Left ventricle myocardium inferior (tissue), 1 donor: ENCODE data around the gene RXRA. TPM values are rescaled to one million over a fixed set of nuclear protein-coding genes. Genes with fewer than 3 reads are reported as not detected.

Source experiments
- DNase-seq: peaks from one replicate; pipeline ENCODE4 v3.0.0-alpha.2; 2020
- H3K27ac ChIP-seq: fragments of 200-600 bp; replicated peaks from 2 replicates; pipeline ENCODE4 v1.8.0; 2021
- H3K27me3 ChIP-seq: fragments of 200-600 bp; 2 replicates; pipeline ENCODE4 v1.8.0; 2021; ENCODE audit warnings: low read depth
- H3K36me3 ChIP-seq: fragments of 200-600 bp; 2 replicates; pipeline ENCODE4 v1.8.0; 2021
- H3K4me1 ChIP-seq: fragments of 200-600 bp; 2 replicates; pipeline ENCODE4 v1.8.0; 2021
- H3K4me3 ChIP-seq: fragments of 200-600 bp; 2 replicates; pipeline ENCODE4 v1.8.0; 2021; ENCODE audit warnings: mild to moderate bottlenecking, moderate library complexity
- H3K9me3 ChIP-seq: fragments of 200-600 bp; replicated peaks from 2 replicates; pipeline ENCODE4 v1.8.0; 2021
- intact Hi-C: fragments of 100-400 bp; cut with micrococcal nuclease; formaldehyde crosslinking; loops from one replicate; pipeline ENCODE4 v1.11.0; 2022
- total RNA-seq: library from RNA; stranded (reverse); fragmentation: NEBNext Ultra II Directional; extraction: Animal tissue kit (Norgen Biotek cat#: 25700); gene quantifications from one replicate; pipeline ENCODE4 v1.2.1, GENCODE V29; 2021
- TF ChIP-seq, protein P1 (sequence below): fragments of 200-600 bp; IDR thresholded peaks from 2 replicates; pipeline ENCODE4 v1.8.0; 2021; ENCODE audit warnings: antibody characterized with exemption, mild to moderate bottlenecking, borderline replicate concordance
- donor health status: DM: no; HTN: yes; CAD: no; lungs with severe emphysema.

Gene RXRA
- total RNA-seq, 1 donor from 2014 or later: 57.1 TPM

DNA sequence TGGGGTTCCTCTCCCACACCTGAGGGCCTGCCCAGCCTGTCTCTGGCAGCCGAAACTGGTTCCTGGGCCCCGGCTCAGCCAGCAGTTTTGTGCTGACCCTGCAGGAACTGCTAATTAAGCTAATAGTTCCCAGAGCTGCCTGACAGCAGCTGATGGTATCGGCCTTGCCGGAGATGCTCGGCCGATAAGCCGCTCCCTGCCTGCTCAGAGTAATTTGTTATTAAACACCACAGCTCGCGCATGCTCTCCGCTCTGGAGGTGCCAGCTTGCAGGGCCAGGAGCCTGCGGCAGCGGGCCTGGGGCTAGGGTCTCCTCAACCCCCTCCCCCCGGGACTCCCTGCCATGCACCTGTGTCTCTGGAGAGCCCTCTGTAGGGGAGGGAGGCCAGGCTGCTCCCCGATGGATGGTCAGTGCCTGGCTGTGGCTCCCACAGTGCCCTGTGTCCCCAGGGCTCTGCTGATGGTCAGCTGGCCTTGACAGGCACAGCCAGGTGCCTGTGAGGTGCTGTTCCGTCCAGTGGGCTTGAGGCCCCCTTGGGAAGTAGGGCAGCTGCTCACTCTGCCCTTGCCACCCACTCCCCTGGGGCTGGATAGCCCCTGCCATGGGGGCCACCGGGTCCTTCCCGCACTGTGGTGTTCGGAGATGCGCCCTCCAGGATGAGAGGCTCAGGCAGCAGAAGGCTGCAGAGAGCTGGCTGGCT lies 41.7 kb downstream of the RXRA start:
- intact Hi-C loops: loop anchor here (10.0 kb wide), 1 partner anchor 47 kb away; no protein-coding TSS in a partner anchor
- H3K27ac ChIP-seq: no peak overlapping the region

DNA sequence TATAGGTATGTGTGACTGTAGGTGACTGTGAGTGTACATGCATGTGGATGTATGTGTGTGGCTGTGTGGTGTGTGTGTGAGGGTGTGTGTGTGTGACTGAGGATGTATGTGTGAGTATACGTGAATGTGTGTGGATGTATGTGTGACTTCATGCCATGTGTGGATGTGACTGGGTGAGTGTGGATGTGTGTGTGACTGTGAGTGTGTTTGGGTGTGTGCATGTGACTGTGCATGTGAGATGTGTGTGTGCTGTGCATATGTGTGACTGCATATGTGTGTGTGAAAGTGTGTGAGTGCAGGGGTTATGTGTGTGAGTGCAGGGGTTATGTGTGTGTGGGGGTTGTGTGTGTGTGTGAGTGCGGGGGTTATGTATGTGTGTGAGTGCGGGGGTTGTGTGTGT lies 42.3 kb downstream of the RXRA start:
- H3K27ac ChIP-seq: no peak overlapping the region
- H3K4me1 ChIP-seq: peaks cover 92% of the 10 kb centered on the region
- intact Hi-C loops: loop anchor here (10.0 kb wide), 1 partner anchor 46 kb away; no protein-coding TSS in a partner anchor

More for the DNA sequence above, 41.7 kb downstream of the RXRA start:
- H3K27me3 ChIP-seq: no peaks in the 10 kb centered on the region
- DNase-seq: no peak
- H3K4me3 ChIP-seq: no peak overlapping the region
- H3K9me3 ChIP-seq: no peaks in the 10 kb centered on the region
- H3K4me1 ChIP-seq: peaks cover 92% of the 10 kb centered on the region
- H3K36me3 ChIP-seq: no peaks in the 10 kb centered on the region
- TF ChIP-seq, protein P1, sequence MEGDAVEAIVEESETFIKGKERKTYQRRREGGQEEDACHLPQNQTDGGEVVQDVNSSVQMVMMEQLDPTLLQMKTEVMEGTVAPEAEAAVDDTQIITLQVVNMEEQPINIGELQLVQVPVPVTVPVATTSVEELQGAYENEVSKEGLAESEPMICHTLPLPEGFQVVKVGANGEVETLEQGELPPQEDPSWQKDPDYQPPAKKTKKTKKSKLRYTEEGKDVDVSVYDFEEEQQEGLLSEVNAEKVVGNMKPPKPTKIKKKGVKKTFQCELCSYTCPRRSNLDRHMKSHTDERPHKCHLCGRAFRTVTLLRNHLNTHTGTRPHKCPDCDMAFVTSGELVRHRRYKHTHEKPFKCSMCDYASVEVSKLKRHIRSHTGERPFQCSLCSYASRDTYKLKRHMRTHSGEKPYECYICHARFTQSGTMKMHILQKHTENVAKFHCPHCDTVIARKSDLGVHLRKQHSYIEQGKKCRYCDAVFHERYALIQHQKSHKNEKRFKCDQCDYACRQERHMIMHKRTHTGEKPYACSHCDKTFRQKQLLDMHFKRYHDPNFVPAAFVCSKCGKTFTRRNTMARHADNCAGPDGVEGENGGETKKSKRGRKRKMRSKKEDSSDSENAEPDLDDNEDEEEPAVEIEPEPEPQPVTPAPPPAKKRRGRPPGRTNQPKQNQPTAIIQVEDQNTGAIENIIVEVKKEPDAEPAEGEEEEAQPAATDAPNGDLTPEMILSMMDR: no peak

DNA sequence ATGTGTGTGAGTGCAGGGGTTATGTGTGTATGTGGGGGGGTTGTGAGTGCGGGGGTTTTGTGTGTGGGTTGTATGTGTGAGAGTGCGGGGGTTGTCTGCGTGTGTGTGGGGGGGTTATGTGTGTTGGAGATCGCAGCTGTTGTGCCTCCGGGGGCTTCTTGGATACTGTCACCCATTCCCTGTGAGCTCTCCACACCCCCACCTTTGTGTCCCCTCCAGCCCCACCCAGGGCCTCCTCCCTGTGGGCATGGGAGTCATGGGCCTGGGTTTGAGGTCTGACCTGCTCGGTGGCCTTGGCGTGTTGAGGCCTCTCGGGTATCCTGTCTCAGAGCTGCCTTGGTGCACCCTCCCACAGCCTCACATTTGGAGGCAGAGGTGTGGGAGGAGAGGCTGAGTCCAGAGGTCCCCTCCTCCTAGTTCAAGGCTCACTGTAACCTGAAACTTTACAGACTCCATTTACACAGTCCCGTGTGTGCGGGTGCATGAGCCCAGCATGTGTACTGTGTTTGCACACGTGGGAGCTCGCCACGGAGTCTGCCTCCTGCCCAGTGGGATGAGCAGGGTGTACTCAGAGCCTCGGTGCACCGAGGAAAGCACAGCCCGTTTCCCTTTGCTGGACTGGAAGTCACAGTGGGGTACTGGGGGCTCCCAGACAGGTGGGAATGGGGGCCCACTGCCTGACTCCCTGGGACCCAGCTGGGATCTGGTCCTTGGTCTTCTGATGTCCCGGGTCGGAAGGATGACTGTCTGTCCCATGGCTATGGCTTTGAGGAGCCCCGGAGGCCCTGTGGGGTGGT lies 43.4 kb downstream of the RXRA start:
- no peaks in the 10 kb centered on the region for H3K36me3 ChIP-seq
- no peaks in the 10 kb centered on the region for H3K9me3 ChIP-seq
- no peak for DNase-seq
- no peaks in the 10 kb centered on the region for H3K27me3 ChIP-seq
- peak overlapping the region; percentile 18 for H3K27ac ChIP-seq
- TF ChIP-seq, protein P1: no peak
- H3K4me3 ChIP-seq: no peak overlapping the region
- H3K4me1 ChIP-seq: peaks cover 93% of the 10 kb centered on the region
- intact Hi-C loops: loop anchor here (10.0 kb wide), 1 partner anchor 45 kb away; no protein-coding TSS in a partner anchor

More for the DNA sequence above, 42.3 kb downstream of the RXRA start:
- H3K36me3 ChIP-seq: no peaks in the 10 kb centered on the region
- DNase-seq: no peak
- H3K4me3 ChIP-seq: no peak overlapping the region
- TF ChIP-seq, protein P1: no peak
- H3K27me3 ChIP-seq: no peaks in the 10 kb centered on the region
- no peaks in the 10 kb centered on the region for H3K9me3 ChIP-seq

DNA sequence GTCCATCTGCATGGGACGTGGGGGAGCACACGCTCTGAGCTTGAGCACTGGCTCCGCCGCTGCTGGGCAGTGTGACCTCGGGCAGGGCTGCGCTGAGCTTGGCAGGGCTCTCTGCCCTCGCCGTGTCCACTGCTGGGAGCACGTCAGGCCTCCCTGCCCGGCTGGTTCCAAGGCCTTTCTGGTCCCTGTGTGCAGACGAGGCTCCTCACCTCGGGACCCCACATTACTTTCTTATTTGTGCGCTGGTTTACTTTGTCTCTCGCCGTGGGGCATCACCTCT lies 43.9 kb downstream of the RXRA start:
- Histone ChIP-seq H3K9me3 (no peaks in the 10 kb centered on the region), H3K4me1 (peaks cover 93% of the 10 kb centered on the region), H3K27me3 (no peaks in the 10 kb centered on the region), H3K27ac (peak overlapping the region; percentile 18), H3K36me3 (no peaks in the 10 kb centered on the region), H3K4me3 (no peak overlapping the region)
- DNase-seq: no peak
- intact Hi-C loops: no loop called here
- TF ChIP-seq, protein P1: no peak

DNA sequence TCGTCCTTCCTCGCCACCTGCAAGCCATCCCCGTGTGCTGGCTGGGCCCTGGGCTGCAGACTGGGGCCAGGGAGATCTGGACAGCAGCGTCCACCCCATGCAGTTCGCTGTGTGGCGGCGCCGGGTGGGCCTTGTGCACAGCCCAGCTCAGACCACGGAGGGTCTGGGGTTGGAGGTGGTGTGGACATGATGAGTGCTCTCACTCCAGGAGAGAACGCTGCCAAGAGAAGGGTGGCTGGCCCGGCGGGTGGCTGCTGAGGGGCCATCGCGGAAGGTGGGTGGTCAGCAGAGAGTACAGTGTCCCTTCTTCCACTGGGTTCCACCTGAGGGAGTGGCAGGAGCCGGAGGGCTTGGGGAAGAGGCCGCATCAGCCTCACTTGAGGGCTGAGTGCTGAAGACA lies 44.4 kb downstream of the RXRA start:
- Histone ChIP-seq H3K4me1 (peaks cover 93% of the 10 kb centered on the region), H3K9me3 (no peaks in the 10 kb centered on the region), H3K27ac (peak overlapping the region; percentile 96), H3K36me3 (no peaks in the 10 kb centered on the region), H3K4me3 (no peak overlapping the region), H3K27me3 (no peaks in the 10 kb centered on the region)
- intact Hi-C loops: no loop called here
- DNase-seq: no peak
- TF ChIP-seq, protein P1: no peak
